Placental epithelial cell (primary cell): ENCODE data around the gene MYH15. TPM values are rescaled to one million over a fixed set of nuclear protein-coding genes. Genes with fewer than 3 reads are reported as not detected.

Experiments
- total RNA-seq: library from RNA; depleted of rRNA; stranded (reverse); fragments of >200 nt; gene quantifications from 2 replicates; pipeline ENCODE4 v1.2.3, GENCODE V29; 2012

The MYH15 gene
- 0.39 and 4.1 TPM in 2 replicates for total RNA-seq

DNA sequence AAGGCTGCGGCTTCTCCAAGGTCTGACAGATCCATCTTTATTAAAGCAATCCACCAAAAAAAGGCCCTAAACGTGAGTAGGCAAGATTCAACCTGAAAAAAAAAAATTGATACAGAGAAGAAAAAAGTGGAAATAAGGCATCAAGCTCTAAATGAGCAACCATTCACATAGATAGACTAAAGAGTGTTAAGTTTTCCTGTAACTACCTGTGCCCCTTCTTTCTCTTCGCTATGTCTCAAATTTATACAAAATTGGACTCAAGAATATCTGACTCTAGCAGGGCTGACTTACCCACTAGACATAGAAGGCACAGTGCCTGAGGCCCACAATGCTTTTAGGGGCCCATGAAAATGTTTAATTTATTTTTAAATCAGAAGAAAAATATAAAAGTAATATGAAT, at the start of gene MYH15:
MYH15 (minus strand) TSS at position 101 of the 400 bp plus-strand sequence; CDS start at position 35, 66 bp downstream.

Other genes starting within 250 kb of the MYH15 start
- under 0.01 TPM in 1 of 2 replicates, not detected in the other for gene HHLA2, start 214.0 kb downstream of the MYH15 start, total RNA-seq
- 7.4 and 9.0 TPM in 2 replicates for gene CIP2A, start 78.8 kb upstream of the MYH15 start, total RNA-seq
- 11.4 and 14.3 TPM in 2 replicates for gene DZIP3, start 79.1 kb upstream of the MYH15 start, total RNA-seq
- not detected in 2 replicates for gene RETNLB, start 246.8 kb upstream of the MYH15 start, total RNA-seq